Peyer's patch (tissue), 4 donors: ENCODE data around the gene TFDP1. TPM values are rescaled to one million over a fixed set of nuclear protein-coding genes. Genes with fewer than 3 reads are reported as not detected.
A peak's percentile ranks its signal among the peaks of the same experiment; 100 is the strongest.

Source experiments
- DNase-seq, 3 donors: peaks; one replicate each; pipeline ENCODE4 v3.0.0-alpha.2; 2017 to 2019
- H3K27ac ChIP-seq, 4 donors: fragments of 200-600 bp; sonication (generic); one replicate each; pipeline ENCODE4 v1.5.1; 2016 to 2019
- H3K27me3 ChIP-seq, 2 donors: fragments of 200-600 bp; sonication (generic); one replicate each; pipeline ENCODE4 v1.5.1; 2019
- H3K36me3 ChIP-seq, 3 donors: fragments of 200-600 bp; sonication (generic); one replicate each; pipeline ENCODE4 v1.5.1; 2016 to 2019
- H3K4me1 ChIP-seq, 4 donors: fragments of 200-600 bp; sonication (generic); one replicate each; pipeline ENCODE4 v1.5.1; 2016 to 2019
- H3K4me3 ChIP-seq, 4 donors: fragments of 200-600 bp; sonication (generic); 1 replicate in 3 of 4; 2 replicates in 1 of 4; pipeline ENCODE4 v1.5.1; 2016 to 2019; ENCODE audit warnings: mild to moderate bottlenecking in 1 of 4
- H3K9me3 ChIP-seq, 4 donors: fragments of 200-600 bp; sonication (generic); one replicate each; pipeline ENCODE4 v1.5.1; 2016 to 2019; ENCODE audit warnings: mild to moderate bottlenecking in 1 of 4
- POLR2A ChIP-seq, 2 donors: fragments of 450-650 bp; IDR thresholded peaks; one replicate each; pipeline ENCODE4 v1.5.1; 2017; ENCODE audit warnings: antibody characterized with exemption in 2 of 2, mild to moderate bottlenecking in 2 of 2, moderate library complexity in 2 of 2
- total RNA-seq, 4 donors: library from RNA; depleted of rRNA; stranded (reverse); fragments of >200 nt; gene quantifications; one replicate each; pipeline ENCODE4 v1.1.0, GENCODE V29; 2016
- TF ChIP-seq, protein P1 (sequence below), 6 experiments: fragments of 450-650 bp in 4 of 6; fragments of 200-600 bp in 2 of 6; sonication (generic) in 1 of 6; IDR thresholded peaks; one replicate each; pipeline ENCODE4 v1.5.1; 2017 to 2019; ENCODE audit warnings: antibody characterized with exemption in 6 of 6, mild to moderate bottlenecking in 3 of 6, moderate library complexity in 1 of 6

The TFDP1 gene
- total RNA-seq, 4 donors from 2014 or later = 37.0 to 75.1 (median 48.0) TPM

DNA sequence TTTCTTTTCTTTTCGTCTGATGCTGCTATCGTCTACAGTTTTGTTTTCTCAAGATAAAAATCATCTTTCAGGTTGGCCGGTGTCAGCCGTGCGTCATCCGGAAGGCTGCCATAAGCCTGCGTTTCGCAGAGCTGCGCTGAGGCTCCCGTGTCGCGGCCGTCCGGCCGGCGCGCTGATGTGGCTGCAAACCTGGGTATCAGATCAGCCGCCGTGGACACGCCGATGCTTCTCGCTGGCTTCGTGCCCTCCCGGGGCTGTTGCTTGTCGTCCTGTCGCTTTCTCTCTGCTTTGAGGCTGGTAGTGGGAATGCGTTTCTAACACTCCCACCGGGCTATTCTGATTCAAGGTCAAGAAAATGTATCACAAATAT, 45.9 kb upstream of the TFDP1 start:
- no peaks in the 10 kb centered on the region for H3K27me3 ChIP-seq
- peaks cover 0 to 11% (median 0%) of the 10 kb centered on the region in 3 donors for H3K36me3 ChIP-seq
- DNase-seq = peak in 1 of 3 donors; percentile 19
- H3K4me3 ChIP-seq = no peak overlapping the region
- no peaks in the 10 kb centered on the region for H3K4me1 ChIP-seq
- no peaks in the 10 kb centered on the region for H3K9me3 ChIP-seq
- no peak overlapping the region for H3K27ac ChIP-seq
- TF ChIP-seq, protein P1, sequence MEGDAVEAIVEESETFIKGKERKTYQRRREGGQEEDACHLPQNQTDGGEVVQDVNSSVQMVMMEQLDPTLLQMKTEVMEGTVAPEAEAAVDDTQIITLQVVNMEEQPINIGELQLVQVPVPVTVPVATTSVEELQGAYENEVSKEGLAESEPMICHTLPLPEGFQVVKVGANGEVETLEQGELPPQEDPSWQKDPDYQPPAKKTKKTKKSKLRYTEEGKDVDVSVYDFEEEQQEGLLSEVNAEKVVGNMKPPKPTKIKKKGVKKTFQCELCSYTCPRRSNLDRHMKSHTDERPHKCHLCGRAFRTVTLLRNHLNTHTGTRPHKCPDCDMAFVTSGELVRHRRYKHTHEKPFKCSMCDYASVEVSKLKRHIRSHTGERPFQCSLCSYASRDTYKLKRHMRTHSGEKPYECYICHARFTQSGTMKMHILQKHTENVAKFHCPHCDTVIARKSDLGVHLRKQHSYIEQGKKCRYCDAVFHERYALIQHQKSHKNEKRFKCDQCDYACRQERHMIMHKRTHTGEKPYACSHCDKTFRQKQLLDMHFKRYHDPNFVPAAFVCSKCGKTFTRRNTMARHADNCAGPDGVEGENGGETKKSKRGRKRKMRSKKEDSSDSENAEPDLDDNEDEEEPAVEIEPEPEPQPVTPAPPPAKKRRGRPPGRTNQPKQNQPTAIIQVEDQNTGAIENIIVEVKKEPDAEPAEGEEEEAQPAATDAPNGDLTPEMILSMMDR (IDR thresholded peaks at IDR 0.05) = no peak
- no peak for TF ChIP-seq POLR2A (IDR thresholded peaks at IDR 0.05)

- Histone ChIP-seq H3K27me3 (no peaks in the 10 kb centered on the region), H3K27ac (no peak overlapping the region), H3K4me1 (peaks cover 0 to 5% (median 0%) of the 10 kb centered on the region in 4 donors), H3K36me3 (peaks cover 0 to 11% (median 0%) of the 10 kb centered on the region in 3 donors), H3K4me3 (no peak overlapping the region), H3K9me3 (no peaks in the 10 kb centered on the region)
- TF ChIP-seq, protein P1 (IDR thresholded peaks at IDR 0.05) = no peak
- no peak for TF ChIP-seq POLR2A (IDR thresholded peaks at IDR 0.05)
- peak in 2 of 3 donors; percentile 22 to 33 for DNase-seq
Observed at GRCh38 chr13:113539176-113539575, 45.4 kb upstream of the TFDP1 start.

DNA sequence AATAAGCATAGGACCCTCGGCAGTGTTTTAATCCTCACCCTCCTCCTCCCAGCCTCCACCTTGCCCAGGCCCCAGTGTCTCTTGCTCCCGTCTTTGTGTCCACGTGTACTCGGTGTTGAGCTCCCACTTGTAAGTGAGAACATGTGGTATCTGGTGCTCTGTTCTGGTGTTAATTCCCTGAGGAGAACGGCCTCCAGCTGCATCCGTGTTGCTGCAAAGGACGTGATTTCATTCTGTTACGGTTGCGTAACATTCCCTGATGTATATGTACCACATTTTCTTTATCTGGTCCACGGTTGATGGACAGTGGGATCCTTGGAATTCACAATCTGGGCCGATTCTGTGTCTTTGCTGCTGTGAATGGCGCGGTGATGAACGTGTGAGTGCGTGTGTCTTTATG, 44.7 kb upstream of the TFDP1 start:
- Histone ChIP-seq H3K36me3 (peaks cover 0 to 11% (median 0%) of the 10 kb centered on the region in 3 donors), H3K4me3 (no peak overlapping the region), H3K27ac (no peak overlapping the region), H3K9me3 (no peaks in the 10 kb centered on the region), H3K4me1 (peaks cover 0 to 5% (median 0%) of the 10 kb centered on the region in 4 donors), H3K27me3 (no peaks in the 10 kb centered on the region)
- TF ChIP-seq, protein P1 (IDR thresholded peaks at IDR 0.05) = no peak
- TF ChIP-seq POLR2A (IDR thresholded peaks at IDR 0.05) = no peak
- peak in 1 of 3 donors; percentile 8 for DNase-seq

DNA sequence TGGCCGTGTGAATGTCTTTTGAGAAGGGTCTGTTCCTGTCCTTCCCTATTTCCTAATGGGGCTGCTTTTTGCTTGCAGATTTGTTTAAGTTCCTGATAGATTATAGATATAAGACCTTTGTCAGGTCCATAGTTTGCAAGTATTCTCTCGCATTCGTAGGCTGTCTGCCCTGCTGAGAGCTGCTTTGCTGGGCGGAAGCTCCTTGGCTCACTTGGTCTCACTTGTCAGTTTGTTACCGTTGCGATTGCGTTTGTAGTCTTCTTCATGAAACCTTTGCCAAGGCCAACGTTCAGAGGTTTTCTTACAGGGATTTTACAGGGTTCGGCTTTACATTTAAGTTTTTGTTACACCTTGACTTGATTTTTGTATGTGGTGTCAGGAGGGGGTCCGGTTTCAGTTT, 44.0 kb upstream of the TFDP1 start:
- Histone ChIP-seq H3K27ac (no peak overlapping the region), H3K4me3 (no peak overlapping the region), H3K9me3 (no peaks in the 10 kb centered on the region), H3K36me3 (peaks cover 0 to 11% (median 0%) of the 10 kb centered on the region in 3 donors), H3K4me1 (peaks cover 0 to 5% (median 0%) of the 10 kb centered on the region in 4 donors), H3K27me3 (no peaks in the 10 kb centered on the region)
- TF ChIP-seq, protein P1 (IDR thresholded peaks at IDR 0.05) = no peak
- no peak for TF ChIP-seq POLR2A (IDR thresholded peaks at IDR 0.05)
- no peak for DNase-seq

GRCh38 chr13:113542751-113543424, 41.7 kb upstream of the TFDP1 start:
- H3K9me3 ChIP-seq = no peaks in the 10 kb centered on the region
- H3K36me3 ChIP-seq = peaks cover 0 to 11% (median 0%) of the 10 kb centered on the region in 3 donors
- no peak overlapping the region for H3K4me3 ChIP-seq
- H3K27ac ChIP-seq = no peak overlapping the region
- no peaks in the 10 kb centered on the region for H3K27me3 ChIP-seq
- H3K4me1 ChIP-seq = peaks cover 0 to 5% (median 0%) of the 10 kb centered on the region in 4 donors
- TF ChIP-seq, protein P1 (IDR thresholded peaks at IDR 0.05) = no peak
- no peak for TF ChIP-seq POLR2A (IDR thresholded peaks at IDR 0.05)
- no peak for DNase-seq
